H1 (cell line): ENCODE data around the gene RALA. TPM values are rescaled to one million over a fixed set of nuclear protein-coding genes. Genes with fewer than 3 reads are reported as not detected.

Experiments used
- CTCF ChIA-PET: fragments of 300-600 bp; sonication (Branson Sonifier 250); formaldehyde crosslinking; loops from one replicate; lab custom pipeline; 2021; ENCODE audit not compliant: partially characterized antibody; lab: Charles Lee
- POLR2A ChIA-PET: fragments of 300-600 bp; sonication (Branson Sonifier 250); formaldehyde crosslinking; loops from one replicate; lab custom pipeline; 2021; ENCODE audit warnings: inconsistent platforms; ENCODE audit not compliant: partially characterized antibody; lab: Charles Lee
- DNase-seq, 2 experiments: peaks; one replicate each; pipeline versions ENCODE4 v3.0.0 to v3.0.0-alpha.2; 2010 to 2022; ENCODE audit warnings: low spot score in 2 of 2, low read depth in 1 of 2, mixed read lengths in 1 of 2
- FAIRE-seq: peaks from 2 replicates; lab custom pipeline; 2011; peaks lifted over from hg19 to GRCh38; lab: Jason Lieb, UNC
- H2AFZ ChIP-seq: 2 replicates; pipeline ENCODE4 v1.8.1; 2012; ENCODE audit warnings: low read length, inconsistent platforms
- H2AK5ac ChIP-seq: 2 replicates; pipeline ENCODE4 v1.6.1; 2013; ENCODE audit warnings: low read depth, low read length
- H2BK120ac ChIP-seq: replicated peaks from 2 replicates; pipeline ENCODE3; 2013; ENCODE audit warnings: low read depth, low read length, inconsistent platforms
- H2BK12ac ChIP-seq: 2 replicates; pipeline ENCODE4 v1.6.1; 2013; ENCODE audit warnings: low read depth, low read length
- H2BK15ac ChIP-seq: 2 replicates; pipeline ENCODE4 v1.6.1; 2013; ENCODE audit warnings: low read length
- H2BK20ac ChIP-seq: 2 replicates; pipeline ENCODE4 v1.6.1; 2013; ENCODE audit warnings: low read length
- H2BK5ac ChIP-seq: 2 replicates; pipeline ENCODE4 v1.6.1; 2013; ENCODE audit warnings: low read depth, low read length
- H3K14ac ChIP-seq: 2 replicates; pipeline ENCODE4 v1.6.1; 2013; ENCODE audit warnings: inconsistent platforms; ENCODE audit not compliant: insufficient read length
- H3K18ac ChIP-seq: 2 replicates; pipeline ENCODE4 v1.6.1; 2013; ENCODE audit warnings: low read length; ENCODE audit errors: extremely low read depth
- H3K23ac ChIP-seq: 2 replicates; pipeline ENCODE4 v1.6.1; 2013; ENCODE audit warnings: inconsistent platforms; ENCODE audit not compliant: insufficient read length
- H3K23me2 ChIP-seq: 2 replicates; pipeline ENCODE4 v1.6.1; 2013; ENCODE audit warnings: low read depth, low read length
- H3K27ac ChIP-seq: 2 replicates; pipeline ENCODE4 v1.6.1; 2011; ENCODE audit warnings: low read depth, low read length, inconsistent platforms
- H3K27me3 ChIP-seq, 4 experiments: replicated peaks in 1 of 4; 1 replicate in 1 of 4; 2 replicates in 3 of 4; pipeline versions ENCODE4 v1.6.1 to v1.8.1; 2011 to 2013; ENCODE audit warnings: low read length in 3 of 4, mild to moderate bottlenecking in 3 of 4, inconsistent platforms in 2 of 4, mixed read lengths in 2 of 4, moderate library complexity in 1 of 4; ENCODE audit not compliant: control insufficient read depth in 3 of 4, insufficient read depth in 3 of 4; ENCODE audit errors: extremely low read depth in 1 of 4
- H3K36me3 ChIP-seq, 4 experiments: 2 replicates each; pipeline versions ENCODE4 v1.6.1 to v1.8.1; 2011 to 2013; ENCODE audit warnings: mild to moderate bottlenecking in 4 of 4, low read length in 3 of 4, moderate library complexity in 2 of 4, control low read depth in 1 of 4, inconsistent platforms in 1 of 4; ENCODE audit not compliant: insufficient read depth in 4 of 4, control insufficient read depth in 2 of 4
- H3K4ac ChIP-seq: replicated peaks from 2 replicates; pipeline ENCODE3; 2013; ENCODE audit warnings: low read length, low read depth, mixed read lengths, inconsistent platforms; ENCODE audit not compliant: insufficient read length
- H3K4me1 ChIP-seq, 4 experiments: replicated peaks in 1 of 4; 1 replicate in 1 of 4; 2 replicates in 3 of 4; pipeline versions ENCODE4 v1.6.1 to v1.8.1; 2011 to 2013; ENCODE audit warnings: low read length in 3 of 4, inconsistent platforms in 2 of 4, mixed read lengths in 1 of 4; ENCODE audit not compliant: insufficient read depth in 4 of 4, control insufficient read depth in 3 of 4
- H3K4me2 ChIP-seq, 2 experiments: 2 replicates each; pipeline versions ENCODE4 v1.6.1 to v1.8.1; 2011 to 2013; ENCODE audit warnings: low read depth in 2 of 2, low read length in 2 of 2, control low read depth in 1 of 2, inconsistent platforms in 1 of 2, mild to moderate bottlenecking in 1 of 2; ENCODE audit not compliant: insufficient read depth in 1 of 2
- H3K4me3 ChIP-seq, 4 experiments: fragments of 200-600, 300-600 bp in 1 of 4; sonication (generic), shearing (Covaris generic), sonication (Bioruptor Twin) in 1 of 4; 2 replicates each; pipeline versions ENCODE4 v1.5.1 to v1.8.1; 2011 to 2016; ENCODE audit warnings: low read length in 4 of 4, low read depth in 3 of 4, control low read depth in 2 of 4, inconsistent platforms in 2 of 4, mild to moderate bottlenecking in 2 of 4, mixed read lengths in 1 of 4, moderate library complexity in 1 of 4; ENCODE audit not compliant: insufficient read depth in 2 of 4; ENCODE audit errors: extremely low read depth in 1 of 4
- H3K56ac ChIP-seq: replicated peaks from 2 replicates; pipeline ENCODE3; 2013; ENCODE audit warnings: low read depth, mild to moderate bottlenecking, mixed read lengths, low read length, inconsistent platforms; ENCODE audit not compliant: insufficient read length
- H3K79me1 ChIP-seq: 2 replicates; pipeline ENCODE4 v1.6.1; 2013; ENCODE audit warnings: low read depth, low read length, control low read depth
- H3K79me2 ChIP-seq, 2 experiments: 2 replicates each; pipeline versions ENCODE4 v1.6.1 to v1.8.1; 2012 to 2013; ENCODE audit warnings: low read length in 2 of 2, mild to moderate bottlenecking in 2 of 2, inconsistent platforms in 1 of 2; ENCODE audit not compliant: insufficient read depth in 2 of 2, control insufficient read depth in 1 of 2
- H3K9ac ChIP-seq, 4 experiments: replicated peaks in 1 of 4; 1 replicate in 1 of 4; 2 replicates in 3 of 4; pipeline versions ENCODE4 v1.6.1 to v1.8.1; 2011 to 2013; ENCODE audit warnings: low read depth in 3 of 4, low read length in 3 of 4, control low read depth in 2 of 4, mild to moderate bottlenecking in 2 of 4, moderate library complexity in 2 of 4, inconsistent platforms in 1 of 4; ENCODE audit errors: extremely low read depth in 1 of 4
- H3K9me3 ChIP-seq, 2 experiments: 2 replicates each; pipeline versions ENCODE4 v1.6.1 to v1.8.1; 2012 to 2013; ENCODE audit warnings: mild to moderate bottlenecking in 2 of 2, moderate library complexity in 2 of 2, control low read depth in 1 of 2, inconsistent platforms in 1 of 2, low read depth in 1 of 2, low read length in 1 of 2, mixed read lengths in 1 of 2; ENCODE audit not compliant: insufficient read depth in 2 of 2
- H4K20me1 ChIP-seq, 2 experiments: replicated peaks in 1 of 2; 2 replicates each; pipeline versions ENCODE3 to v1.8.1; 2011 to 2013; ENCODE audit warnings: inconsistent platforms in 2 of 2, low read length in 2 of 2, mild to moderate bottlenecking in 1 of 2; ENCODE audit not compliant: insufficient read depth in 2 of 2, control insufficient read depth in 1 of 2
- H4K5ac ChIP-seq: 2 replicates; pipeline ENCODE4 v1.6.1; 2013; ENCODE audit warnings: low read length, low read depth, mixed read lengths, inconsistent platforms; ENCODE audit not compliant: insufficient read length
- H4K8ac ChIP-seq: 2 replicates; pipeline ENCODE4 v1.8.0; 2013; ENCODE audit warnings: mild to moderate bottlenecking, moderate library complexity, low read length, inconsistent platforms; ENCODE audit not compliant: insufficient read depth; ENCODE audit errors: extremely low read depth
- H4K91ac ChIP-seq: replicated peaks from 2 replicates; pipeline ENCODE3; 2013; ENCODE audit warnings: low read length, mixed read lengths, inconsistent platforms; ENCODE audit not compliant: insufficient read length
- ATF3 ChIP-seq: IDR thresholded peaks from 2 replicates; pipeline ENCODE4 v1.6.1; 2011; ENCODE audit warnings: low read depth, mild to moderate bottlenecking, low read length; ENCODE audit not compliant: insufficient read depth
- BRCA1 ChIP-seq: IDR thresholded peaks from 2 replicates; pipeline ENCODE4 v1.6.1; 2012; ENCODE audit warnings: low read depth, low read length, improper control_type of control experiment
- E2F6 ChIP-seq: IDR thresholded peaks from 2 replicates; pipeline ENCODE4 v1.6.1; 2012; ENCODE audit warnings: inconsistent platforms
- EP300 ChIP-seq, 2 experiments: IDR thresholded peaks; 1 replicate in 1 of 2; 2 replicates in 1 of 2; pipeline ENCODE4 v1.6.1; 2011 to 2012; ENCODE audit warnings: low read depth in 2 of 2, low read length in 2 of 2, mild to moderate bottlenecking in 2 of 2, borderline replicate concordance in 1 of 2, inconsistent platforms in 1 of 2, moderate library complexity in 1 of 2
- HDAC2 ChIP-seq, 2 experiments: fragments of 300-600 bp in 1 of 2; sonication (generic) in 1 of 2; IDR thresholded peaks; 2 replicates each; pipeline ENCODE4 v1.6.1; 2011 to 2012; ENCODE audit warnings: low read depth in 2 of 2, low read length in 2 of 2, mild to moderate bottlenecking in 2 of 2, moderate library complexity in 2 of 2, borderline replicate concordance in 1 of 2, inconsistent platforms in 1 of 2
- JUN ChIP-seq: IDR thresholded peaks from 2 replicates; pipeline ENCODE4 v1.6.1; 2011; ENCODE audit warnings: low read depth, mild to moderate bottlenecking, improper control_type of control experiment, low read length
- KDM4A ChIP-seq: IDR thresholded peaks from one replicate; pipeline ENCODE4 v1.7.1; 2012; ENCODE audit warnings: low read depth, mild to moderate bottlenecking, moderate library complexity, low read length, inconsistent platforms; ENCODE audit not compliant: severe bottlenecking
- KDM5A ChIP-seq: fragments of 200-600 bp; IDR thresholded peaks from 2 replicates; pipeline ENCODE4 v1.7.1; 2012; ENCODE audit warnings: mild to moderate bottlenecking, low read length, inconsistent platforms, mixed read lengths
- SAP30 ChIP-seq: fragments of 300-600 bp; sonication (generic); IDR thresholded peaks from 2 replicates; pipeline ENCODE4 v1.7.1; 2012; ENCODE audit warnings: low read length, moderate library complexity, mild to moderate bottlenecking, inconsistent platforms; ENCODE audit not compliant: insufficient read depth, insufficient replicate concordance
- SIRT6 ChIP-seq: IDR thresholded peaks from one replicate; pipeline ENCODE4 v1.7.1; 2012; ENCODE audit warnings: low read length, inconsistent platforms
- SUZ12 ChIP-seq: fragments of 200-600 bp; sonication (generic); IDR thresholded peaks from 2 replicates; pipeline ENCODE4 v1.6.1; 2012; ENCODE audit warnings: mild to moderate bottlenecking, inconsistent platforms, low read length, moderate library complexity, mixed read lengths
- YY1 ChIP-seq: IDR thresholded peaks from 2 replicates; pipeline ENCODE4 v1.6.1; 2011; ENCODE audit warnings: low read depth, mild to moderate bottlenecking, low read length
- WGBS, 2 experiments: shearing (Covaris generic) in 1 of 2; methylation state at CpG; one replicate each; pipeline versions ENCODE4 v1.1.6 to v1.1.7; 2013 to 2015; ENCODE audit warnings: low lambda C conversion rate in 2 of 2, mixed read lengths in 2 of 2, inconsistent platforms in 1 of 2, low coverage in 1 of 2, missing lambda C conversion rate in 1 of 2; ENCODE audit not compliant: insufficient replicate concordance in 2 of 2, insufficient coverage in 1 of 2, insufficient read length in 1 of 2; ENCODE audit errors: extremely low coverage in 1 of 2, missing lambda C conversion rate in 1 of 2; 5-methylcytosine and 5-hydroxymethylcytosine counted together
- polyA plus RNA-seq, 7 experiments: library from polyadenylated mRNA; depleted of rRNA in 3 of 7; stranded (reverse) in 5 of 7; unstranded in 2 of 7; fragments of >200 nt in 5 of 7; fragments of 200-250 nt in 2 of 7; gene quantifications; 1 replicate in 5 of 7; 2 replicates in 1 of 7; 4 replicates in 1 of 7; pipeline versions ENCODE4 v1.2.1 to v1.2.3, GENCODE V29; 2011 to 2013; ENCODE audit warnings: missing spikeins in 2 of 7, mixed read lengths in 2 of 7
- total RNA-seq: library from RNA; stranded (reverse); fragmentation: NEBNext Ultra II Directional; extraction: Animal tissue kit (Norgen Biotek cat#: 25700); gene quantifications from 2 replicates; pipeline ENCODE4 v1.2.1, GENCODE V29; 2021

Gene RALA
- total and polyA plus RNA-seq, 2 of the 8 experiments (the other 6 are each of a cell fraction or from before 2014, with no cell fraction given) = 24.1 to 72.8 TPM

- H2BK20ac ChIP-seq = no peak overlapping the region
- peaks cover 0 to 4% (median 0%) of the 10 kb centered on the region in 4 experiments; a peak in 1 of 8 replicates for H3K36me3 ChIP-seq
- TF ChIP-seq KDM5A (no peak), SAP30 (no peak), E2F6 (no peak), EP300 (IDR thresholded peaks at IDR 0.05; ENCODE audit: borderline replicate concordance in 1 of 2, low read depth in 2 of 2, low read length in 2 of 2) (no peak), HDAC2 (IDR thresholded peaks at IDR 0.05; ENCODE audit: borderline replicate concordance in 1 of 2, low read depth in 2 of 2, low read length in 2 of 2) (no peak), SUZ12 (no peak), ATF3 (no peak), JUN (no peak), BRCA1 (no peak), KDM4A (no peak), SIRT6 (no peak), YY1 (no peak)
These were observed 89.4 kb downstream of the RALA start for GRCh38 chr7:39712751-39713150.

More at GRCh38 chr7:39712751-39713150, 89.4 kb downstream of the RALA start:
- peaks cover 25 to 34% of the 10 kb centered on the region in 2 experiments for H3K9me3 ChIP-seq
- no peaks in the 10 kb centered on the region for H3K79me1 ChIP-seq
- no peaks in the 10 kb centered on the region for H4K20me1 ChIP-seq
- H3K23me2 ChIP-seq = no peaks in the 10 kb centered on the region
- H3K4ac ChIP-seq = no peak overlapping the region
- no peak overlapping the region for H2AFZ ChIP-seq
- no peak overlapping the region for H4K8ac ChIP-seq
- H3K18ac ChIP-seq = no peak overlapping the region
- no peaks in the 10 kb centered on the region; a peak in 1 of 7 replicates for H3K27me3 ChIP-seq
- no peak overlapping the region for H3K56ac ChIP-seq
- WGBS, 2 experiments = 75% methylated on average over 1 of the region's 1 CpG; no CpG with 5 or more reads in 1 of the 2 experiments
- no peak for DNase-seq
- H3K27ac ChIP-seq = no peak overlapping the region
- no peak overlapping the region for H2AK5ac ChIP-seq
- ChIA-PET POLR2A (interaction anchor here (0.6 kb wide), 1 partner anchor 90 kb away, joined by 3 read pairs; the partner anchor contains the start of gene RALA), CTCF (interaction anchor here (1.0 to 14.5 kb wide), 3 partner anchors 10 to 31 kb away, joined by 3 to 140 read pairs (median 36); no protein-coding TSS in a partner anchor)
- H2BK12ac ChIP-seq = no peak overlapping the region
- no peaks in the 10 kb centered on the region for H3K79me2 ChIP-seq
- H2BK15ac ChIP-seq = no peak overlapping the region
- H3K4me3 ChIP-seq = no peak overlapping the region
- FAIRE-seq = no peak
- no peaks in the 10 kb centered on the region; a peak in 1 of 7 replicates for H3K4me1 ChIP-seq
- no peak overlapping the region for H3K4me2 ChIP-seq
- no peak overlapping the region for H4K91ac ChIP-seq
- no peak overlapping the region for H3K14ac ChIP-seq
- no peak overlapping the region for H3K23ac ChIP-seq
- H2BK120ac ChIP-seq = no peak overlapping the region
- H3K9ac ChIP-seq = no peak overlapping the region
- no peak overlapping the region for H4K5ac ChIP-seq
- H2BK5ac ChIP-seq = no peak overlapping the region
